Nephron progenitor cell (in vitro differentiated cells): ENCODE results near the gene PIGC.

Experiments
- DNase-seq: peaks from one replicate; pipeline ENCODE4 v3.0.0; 2021
- H3K27ac Mint-ChIP-seq: 2 replicates; pipeline ENCODE4 v1.8.0; 2021; ENCODE audit warnings: mild to moderate bottlenecking, moderate library complexity, mixed read lengths
- H3K27me3 Mint-ChIP-seq: 2 replicates; pipeline ENCODE4 v1.8.0; 2021; ENCODE audit warnings: mild to moderate bottlenecking, low read depth, mixed read lengths; ENCODE audit not compliant: poor library complexity
- H3K36me3 Mint-ChIP-seq: 2 replicates; pipeline ENCODE4 v1.8.0; 2021; ENCODE audit warnings: low read depth, mixed read lengths
- H3K4me1 Mint-ChIP-seq: 2 replicates; pipeline ENCODE4 v1.8.0; 2021; ENCODE audit warnings: mixed read lengths
- H3K4me3 Mint-ChIP-seq: 2 replicates; pipeline ENCODE4 v1.8.0; 2021; ENCODE audit warnings: mild to moderate bottlenecking, moderate library complexity, mixed read lengths
- H3K9me3 Mint-ChIP-seq: 2 replicates; pipeline ENCODE4 v1.8.0; 2021; ENCODE audit warnings: mild to moderate bottlenecking, moderate library complexity, mixed read lengths
- TF ChIP-seq, protein P1 (sequence below): fragments of 200-600 bp; sonication (generic); IDR thresholded peaks from 2 replicates; pipeline ENCODE4 v1.5.0; 2021; ENCODE audit warnings: antibody characterized with exemption

PIGC gene

GRCh38 chr1:172416496-172417035 is 27.3 kb downstream of the PIGC start:
- peaks cover 17% of the 10 kb centered on the region for H3K36me3 Mint-ChIP-seq
- no peaks in the 10 kb centered on the region for H3K27me3 Mint-ChIP-seq
- TF ChIP-seq, protein P1, sequence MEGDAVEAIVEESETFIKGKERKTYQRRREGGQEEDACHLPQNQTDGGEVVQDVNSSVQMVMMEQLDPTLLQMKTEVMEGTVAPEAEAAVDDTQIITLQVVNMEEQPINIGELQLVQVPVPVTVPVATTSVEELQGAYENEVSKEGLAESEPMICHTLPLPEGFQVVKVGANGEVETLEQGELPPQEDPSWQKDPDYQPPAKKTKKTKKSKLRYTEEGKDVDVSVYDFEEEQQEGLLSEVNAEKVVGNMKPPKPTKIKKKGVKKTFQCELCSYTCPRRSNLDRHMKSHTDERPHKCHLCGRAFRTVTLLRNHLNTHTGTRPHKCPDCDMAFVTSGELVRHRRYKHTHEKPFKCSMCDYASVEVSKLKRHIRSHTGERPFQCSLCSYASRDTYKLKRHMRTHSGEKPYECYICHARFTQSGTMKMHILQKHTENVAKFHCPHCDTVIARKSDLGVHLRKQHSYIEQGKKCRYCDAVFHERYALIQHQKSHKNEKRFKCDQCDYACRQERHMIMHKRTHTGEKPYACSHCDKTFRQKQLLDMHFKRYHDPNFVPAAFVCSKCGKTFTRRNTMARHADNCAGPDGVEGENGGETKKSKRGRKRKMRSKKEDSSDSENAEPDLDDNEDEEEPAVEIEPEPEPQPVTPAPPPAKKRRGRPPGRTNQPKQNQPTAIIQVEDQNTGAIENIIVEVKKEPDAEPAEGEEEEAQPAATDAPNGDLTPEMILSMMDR: no peak
- no peak overlapping the region for H3K4me3 Mint-ChIP-seq
- H3K27ac Mint-ChIP-seq: peak overlapping the region; percentile 45
- H3K9me3 Mint-ChIP-seq: no peaks in the 10 kb centered on the region
- peaks cover 40% of the 10 kb centered on the region for H3K4me1 Mint-ChIP-seq
- no peak for DNase-seq

- H3K27me3 Mint-ChIP-seq: no peaks in the 10 kb centered on the region
- DNase-seq: no peak
- TF ChIP-seq, protein P1: no peak
- no peaks in the 10 kb centered on the region for H3K9me3 Mint-ChIP-seq
- H3K27ac Mint-ChIP-seq: no peak overlapping the region
- H3K36me3 Mint-ChIP-seq: peaks cover 17% of the 10 kb centered on the region
- H3K4me3 Mint-ChIP-seq: no peak overlapping the region
- H3K4me1 Mint-ChIP-seq: peaks cover 36% of the 10 kb centered on the region
These were observed 29.5 kb downstream of the PIGC start for GRCh38 chr1:172414331-172414730.

- TF ChIP-seq, protein P1: no peak
- no peak overlapping the region for H3K27ac Mint-ChIP-seq
- no peak overlapping the region for H3K4me3 Mint-ChIP-seq
- H3K36me3 Mint-ChIP-seq: peaks cover 17% of the 10 kb centered on the region
- DNase-seq: no peak
- H3K4me1 Mint-ChIP-seq: peaks cover 14% of the 10 kb centered on the region
- H3K9me3 Mint-ChIP-seq: no peaks in the 10 kb centered on the region
- no peaks in the 10 kb centered on the region for H3K27me3 Mint-ChIP-seq
These were observed 32.0 kb downstream of the PIGC start for GRCh38 chr1:172411791-172412338.

- Mint-ChIP-seq H3K4me3 (no peak overlapping the region), H3K27ac (no peak overlapping the region), H3K9me3 (no peaks in the 10 kb centered on the region), H3K36me3 (peaks cover 13% of the 10 kb centered on the region), H3K27me3 (no peaks in the 10 kb centered on the region), H3K4me1 (no peaks in the 10 kb centered on the region)
- TF ChIP-seq, protein P1: no peak
- DNase-seq: no peak
These were observed 33.8 kb downstream of the PIGC start for GRCh38 chr1:172410027-172410426.

GRCh38 chr1:172408958-172409357 is 34.9 kb downstream of the PIGC start:
- H3K4me1 Mint-ChIP-seq: no peaks in the 10 kb centered on the region
- H3K36me3 Mint-ChIP-seq: peaks cover 13% of the 10 kb centered on the region
- TF ChIP-seq, protein P1: no peak
- DNase-seq: no peak
- H3K27me3 Mint-ChIP-seq: no peaks in the 10 kb centered on the region
- no peak overlapping the region for H3K4me3 Mint-ChIP-seq
- H3K27ac Mint-ChIP-seq: no peak overlapping the region
- no peaks in the 10 kb centered on the region for H3K9me3 Mint-ChIP-seq

GRCh38 chr1:172406968-172407367 is 36.9 kb downstream of the PIGC start:
- DNase-seq: no peak
- H3K36me3 Mint-ChIP-seq: no peaks in the 10 kb centered on the region
- no peaks in the 10 kb centered on the region for H3K27me3 Mint-ChIP-seq
- H3K4me3 Mint-ChIP-seq: no peak overlapping the region
- TF ChIP-seq, protein P1: no peak
- H3K27ac Mint-ChIP-seq: no peak overlapping the region
- H3K9me3 Mint-ChIP-seq: no peaks in the 10 kb centered on the region
- no peaks in the 10 kb centered on the region for H3K4me1 Mint-ChIP-seq
